PC-3 (cell line): ENCODE results near the gene TP53BP1. TPM values are rescaled to one million over a fixed set of nuclear protein-coding genes. Genes with fewer than 3 reads are reported as not detected.

Experiments
- ATAC-seq: fragments of 200-7000 bp; cut with Tn5 transposase; 2 replicates; pipeline ENCODE4 v1.9.1; 2020; ENCODE audit warnings: mild to moderate bottlenecking, moderate library complexity
- BruUV-seq: library from RNA; stranded (reverse); fragments of 400-500 nt; replicated peaks from 2 replicates; lab custom pipeline; 2021; lab: Mats Ljungman, UMichigan
- CTCF ChIA-PET: fragments of 300-600 bp; sonication (Branson Sonifier 250); formaldehyde crosslinking; loops from one replicate; lab custom pipeline; 2022; ENCODE audit warnings: antibody characterized with exemption; lab: Charles Lee
- POLR2A ChIA-PET: fragments of 300-600 bp; sonication (Branson Sonifier 250); formaldehyde crosslinking; loops from one replicate; lab custom pipeline; 2022; ENCODE audit warnings: antibody characterized with exemption; ENCODE audit not compliant: unreplicated experiment; lab: Charles Lee
- DNase-seq: peaks from one replicate; pipeline ENCODE4 v3.0.0-alpha.2; 2015
- H2AFZ ChIP-seq: fragments of 300-600 bp; sonication (generic); 2 replicates; pipeline ENCODE4 v1.6.0; 2016; ENCODE audit warnings: antibody characterized with exemption, low read length
- H3F3A ChIP-seq: fragments of 300-600 bp; sonication (generic); one replicate; pipeline ENCODE4 v1.6.0; 2017; ENCODE audit warnings: antibody characterized with exemption, low read length, control low read depth, mild to moderate bottlenecking; ENCODE audit not compliant: unreplicated experiment
- H3K27ac ChIP-seq: fragments of 300-600 bp; sonication (generic); 2 replicates; pipeline ENCODE4 v1.5.1; 2016; ENCODE audit warnings: mild to moderate bottlenecking, low read length
- H3K27me3 ChIP-seq: fragments of 300-600 bp; sonication (generic); 2 replicates; pipeline ENCODE4 v1.6.1; 2016; ENCODE audit warnings: low read length, mixed read lengths
- H3K36me3 ChIP-seq: fragments of 300-600 bp; sonication (generic); 2 replicates; pipeline ENCODE4 v1.6.1; 2016; ENCODE audit warnings: low read depth, mixed run types, low read length, mixed read lengths
- H3K4me1 ChIP-seq: fragments of 300-600 bp; sonication (generic); 2 replicates; pipeline ENCODE4 v1.5.1; 2016; ENCODE audit warnings: low read length; ENCODE audit not compliant: insufficient read depth
- H3K4me2 ChIP-seq: fragments of 300-600 bp; sonication (generic); 2 replicates; pipeline ENCODE4 v1.6.0; 2016; ENCODE audit warnings: low read length
- H3K4me3 ChIP-seq: fragments of 300-600 bp; sonication (generic); 2 replicates; pipeline ENCODE4 v1.5.1; 2016; ENCODE audit warnings: mild to moderate bottlenecking, low read length, mixed read lengths
- H3K79me2 ChIP-seq: fragments of 300-600 bp; sonication (generic); 2 replicates; pipeline ENCODE4 v1.6.1; 2017; ENCODE audit warnings: low read length, mixed read lengths
- H3K9ac ChIP-seq: fragments of 300-600 bp; sonication (generic); 2 replicates; pipeline ENCODE4 v1.6.0; 2016; ENCODE audit warnings: mild to moderate bottlenecking, low read length
- H3K9me2 ChIP-seq: fragments of 300-600 bp; sonication (generic); replicated peaks from 2 replicates; pipeline ENCODE4 v1.6.1; 2016; ENCODE audit warnings: mixed run types, low read length, mixed read lengths
- H3K9me3 ChIP-seq: fragments of 300-600 bp; sonication (generic); 2 replicates; pipeline ENCODE4 v1.6.1; 2016; ENCODE audit warnings: low read length, mixed read lengths
- H4K20me1 ChIP-seq: fragments of 300-600 bp; sonication (generic); 2 replicates; pipeline ENCODE4 v1.6.1; 2016; ENCODE audit warnings: low read length, mixed read lengths
- CTCF ChIP-seq: fragments of 300-600 bp; sonication (generic); conservative IDR thresholded peaks from 2 replicates; pipeline ENCODE4 v1.5.1; 2017; ENCODE audit warnings: antibody characterized with exemption, low read depth, mild to moderate bottlenecking, low read length
- EZH2 ChIP-seq: fragments of 300-600 bp; sonication (generic); IDR thresholded peaks from one replicate; pipeline ENCODE4 v1.6.1; 2017; ENCODE audit warnings: antibody characterized with exemption, mild to moderate bottlenecking, low read length; ENCODE audit not compliant: unreplicated experiment
- EZH2phosphoT487 ChIP-seq: fragments of 300-600 bp; sonication (generic); IDR thresholded peaks from 2 replicates; pipeline ENCODE4 v1.6.1; 2018; ENCODE audit warnings: mild to moderate bottlenecking, antibody characterized with exemption, low read length, borderline replicate concordance
- intact Hi-C: fragments of 100-400 bp; cut with micrococcal nuclease; formaldehyde crosslinking; loops from 2 replicates; pipeline ENCODE4 v1.9.0; 2023
- total RNA-seq: library from RNA; depleted of rRNA; stranded (reverse); fragments of >200 nt; gene quantifications from 2 replicates; pipeline ENCODE4 v1.2.3, GENCODE V29; 2014

TP53BP1 gene
- total RNA-seq, 1 experiment from 2014 or later, result 55.7 TPM

GRCh38 chr15:43520138-43520537, 27.2 kb upstream of the TP53BP1 start:
- CTCF ChIA-PET, result no interaction called here
- Histone ChIP-seq H3K4me3 (no peak overlapping the region), H3K79me2 (no peaks in the 10 kb centered on the region), H3K27ac (no peak overlapping the region), H3K4me1 (no peaks in the 10 kb centered on the region), H2AFZ (no peak overlapping the region), H3K4me2 (no peak overlapping the region), H3K27me3 (no peaks in the 10 kb centered on the region), H3K9me2 (no peaks in the 10 kb centered on the region), H3K36me3 (no peaks in the 10 kb centered on the region), H3F3A (no peaks in the 10 kb centered on the region), H4K20me1 (no peaks in the 10 kb centered on the region), H3K9ac (no peak overlapping the region), H3K9me3 (no peaks in the 10 kb centered on the region)
- intact Hi-C loops, result no loop called here
- POLR2A ChIA-PET, result no interaction called here
- no peak for ATAC-seq
- no peak for DNase-seq
- BruUV-seq, result no TSS peak
- no peak for TF ChIP-seq EZH2
- TF ChIP-seq EZH2phosphoT487, result no peak
- TF ChIP-seq CTCF, result no peak

GRCh38 chr15:43519196-43519595, 26.2 kb upstream of the TP53BP1 start:
- Histone ChIP-seq H2AFZ (no peak overlapping the region), H3K36me3 (no peaks in the 10 kb centered on the region), H3K27ac (no peak overlapping the region), H3F3A (no peaks in the 10 kb centered on the region), H3K9ac (no peak overlapping the region), H3K27me3 (no peaks in the 10 kb centered on the region), H3K79me2 (no peaks in the 10 kb centered on the region), H3K4me1 (no peaks in the 10 kb centered on the region), H3K4me3 (no peak overlapping the region), H3K4me2 (no peak overlapping the region), H3K9me2 (no peaks in the 10 kb centered on the region), H4K20me1 (no peaks in the 10 kb centered on the region), H3K9me3 (no peaks in the 10 kb centered on the region)
- BruUV-seq, result no TSS peak
- no peak for DNase-seq
- TF ChIP-seq EZH2 (no peak), CTCF (no peak), EZH2phosphoT487 (no peak)
- intact Hi-C loops, result no loop called here
- ATAC-seq, result no peak
- ChIA-PET CTCF (no interaction called here), POLR2A (no interaction called here)

GRCh38 chr15:43518197-43518761, 25.3 kb upstream of the TP53BP1 start:
- H3F3A ChIP-seq, result no peaks in the 10 kb centered on the region
- ATAC-seq, result peak; percentile 71
- intact Hi-C loops, result no loop called here
- no peak overlapping the region for H3K27ac ChIP-seq
- no peaks in the 10 kb centered on the region for H3K79me2 ChIP-seq
- TF ChIP-seq EZH2phosphoT487 (no peak), EZH2 (no peak), CTCF (no peak)
- H3K9ac ChIP-seq, result no peak overlapping the region
- peak overlapping the region; percentile 70 for H2AFZ ChIP-seq
- POLR2A ChIA-PET, result no interaction called here
- H3K27me3 ChIP-seq, result no peaks in the 10 kb centered on the region
- CTCF ChIA-PET, result no interaction called here
- no peaks in the 10 kb centered on the region for H3K36me3 ChIP-seq
- no peaks in the 10 kb centered on the region for H4K20me1 ChIP-seq
- peak overlapping the region; percentile 73 for H3K4me2 ChIP-seq
- H3K4me3 ChIP-seq, result peak overlapping the region; percentile 32; the same call in 1 of the 2 replicates
- H3K4me1 ChIP-seq, result no peaks in the 10 kb centered on the region; the same call in 1 of the 2 replicates
- no TSS peak for BruUV-seq
- H3K9me3 ChIP-seq, result no peaks in the 10 kb centered on the region
- no peaks in the 10 kb centered on the region for H3K9me2 ChIP-seq
- no peak for DNase-seq
